Stimulated activated CD8-positive, alpha-beta memory T cell treated with anti-CD3 and anti-CD28 coated beads, Interleukin-4, amount 100 ng/mL, for 4 hours (primary cell): Measurements from ENCODE around the gene RIMBP3C.
"Not testable (repeated sequence)": the region's sequence is repeated elsewhere in the genome, so short reads cannot be mapped to it uniquely, and the experiment has no call there.

Source experiments
- DNase-seq, 2 donors: peaks; one replicate each; pipeline ENCODE4 v3.0.0-alpha.2; 2020; ENCODE audit warnings: low read depth in 2 of 2, low spot score in 1 of 2

The RIMBP3C gene, protein sequence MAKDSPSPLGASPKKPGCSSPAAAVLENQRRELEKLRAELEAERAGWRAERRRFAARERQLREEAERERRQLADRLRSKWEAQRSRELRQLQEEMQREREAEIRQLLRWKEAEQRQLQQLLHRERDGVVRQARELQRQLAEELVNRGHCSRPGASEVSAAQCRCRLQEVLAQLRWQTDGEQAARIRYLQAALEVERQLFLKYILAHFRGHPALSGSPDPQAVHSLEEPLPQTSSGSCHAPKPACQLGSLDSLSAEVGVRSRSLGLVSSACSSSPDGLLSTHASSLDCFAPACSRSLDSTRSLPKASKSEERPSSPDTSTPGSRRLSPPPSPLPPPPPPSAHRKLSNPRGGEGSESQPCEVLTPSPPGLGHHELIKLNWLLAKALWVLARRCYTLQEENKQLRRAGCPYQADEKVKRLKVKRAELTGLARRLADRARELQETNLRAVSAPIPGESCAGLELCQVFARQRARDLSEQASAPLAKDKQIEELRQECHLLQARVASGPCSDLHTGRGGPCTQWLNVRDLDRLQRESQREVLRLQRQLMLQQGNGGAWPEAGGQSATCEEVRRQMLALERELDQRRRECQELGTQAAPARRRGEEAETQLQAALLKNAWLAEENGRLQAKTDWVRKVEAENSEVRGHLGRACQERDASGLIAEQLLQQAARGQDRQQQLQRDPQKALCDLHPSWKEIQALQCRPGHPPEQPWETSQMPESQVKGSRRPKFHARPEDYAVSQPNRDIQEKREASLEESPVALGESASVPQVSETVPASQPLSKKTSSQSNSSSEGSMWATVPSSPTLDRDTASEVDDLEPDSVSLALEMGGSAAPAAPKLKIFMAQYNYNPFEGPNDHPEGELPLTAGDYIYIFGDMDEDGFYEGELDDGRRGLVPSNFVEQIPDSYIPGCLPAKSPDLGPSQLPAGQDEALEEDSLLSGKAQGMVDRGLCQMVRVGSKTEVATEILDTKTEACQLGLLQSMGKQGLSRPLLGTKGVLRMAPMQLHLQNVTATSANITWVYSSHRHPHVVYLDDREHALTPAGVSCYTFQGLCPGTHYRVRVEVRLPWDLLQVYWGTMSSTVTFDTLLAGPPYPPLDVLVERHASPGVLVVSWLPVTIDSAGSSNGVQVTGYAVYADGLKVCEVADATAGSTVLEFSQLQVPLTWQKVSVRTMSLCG (N-terminal part only)

DNA sequence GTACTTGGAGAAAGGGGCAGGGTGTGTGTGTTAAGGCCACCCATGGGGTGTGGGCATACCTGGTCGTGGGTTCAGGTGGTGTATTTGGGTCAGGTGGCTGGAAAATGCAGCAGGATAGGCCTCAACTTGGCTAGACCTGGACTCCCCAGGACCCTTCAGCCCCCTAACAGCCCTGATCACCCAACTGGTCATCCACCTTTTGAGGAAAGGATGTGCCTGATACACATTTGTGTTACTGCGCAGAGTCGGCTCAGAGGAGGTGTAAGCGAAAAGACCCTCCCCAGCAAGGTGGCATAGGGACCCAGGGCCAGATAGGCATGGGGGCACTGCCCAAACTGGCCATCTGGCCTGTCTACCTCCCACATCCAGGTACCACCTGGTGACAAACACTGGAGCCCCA, at the start of gene RIMBP3C:
TSS of gene RIMBP3C (minus strand) at position 101 of the 400 bp plus-strand sequence. CDS start 485 bp downstream, outside the sequence.
- DNase-seq = not testable (repeated sequence)

DNA sequence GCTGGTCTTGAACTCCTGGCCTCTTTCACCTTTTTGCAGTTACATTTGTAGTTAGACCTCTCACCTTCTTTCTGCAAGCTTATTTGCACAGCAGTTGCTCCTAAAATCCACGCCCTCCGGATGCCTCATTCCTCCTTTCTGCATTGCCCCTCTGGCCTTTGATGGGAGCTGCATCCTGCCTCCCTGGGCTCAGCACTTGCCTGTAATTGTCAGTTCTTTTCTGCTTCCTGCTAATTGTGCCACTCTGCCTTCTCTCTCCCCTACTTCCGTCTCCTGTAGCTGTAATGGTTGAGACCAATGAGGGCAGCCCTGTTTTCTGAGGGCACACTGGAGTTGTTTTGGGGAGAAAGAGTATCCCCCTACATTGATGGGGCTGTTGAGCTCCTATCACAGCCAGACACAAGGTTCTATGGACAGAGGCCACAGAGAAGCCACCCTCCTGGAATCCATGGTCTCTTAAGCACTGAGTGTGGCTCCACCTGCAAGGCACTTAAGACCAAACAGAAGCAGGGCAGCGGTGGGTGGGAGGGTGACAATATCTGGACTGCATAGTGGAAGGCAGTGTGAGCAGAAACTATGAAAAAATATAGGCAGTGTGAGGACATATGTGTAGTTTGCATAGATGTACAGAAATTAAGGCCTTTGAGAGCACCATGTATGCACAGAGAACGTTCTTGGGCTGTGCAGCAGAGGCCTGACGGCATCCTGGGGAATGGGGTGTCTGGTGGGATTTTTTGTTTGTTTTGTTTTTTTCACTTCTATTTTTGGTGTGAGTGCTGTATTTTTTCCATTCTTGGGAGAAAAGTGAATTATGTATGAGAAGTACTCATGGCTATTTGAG, 48.0 kb upstream of the RIMBP3C start:
- DNase-seq = no peak

DNA sequence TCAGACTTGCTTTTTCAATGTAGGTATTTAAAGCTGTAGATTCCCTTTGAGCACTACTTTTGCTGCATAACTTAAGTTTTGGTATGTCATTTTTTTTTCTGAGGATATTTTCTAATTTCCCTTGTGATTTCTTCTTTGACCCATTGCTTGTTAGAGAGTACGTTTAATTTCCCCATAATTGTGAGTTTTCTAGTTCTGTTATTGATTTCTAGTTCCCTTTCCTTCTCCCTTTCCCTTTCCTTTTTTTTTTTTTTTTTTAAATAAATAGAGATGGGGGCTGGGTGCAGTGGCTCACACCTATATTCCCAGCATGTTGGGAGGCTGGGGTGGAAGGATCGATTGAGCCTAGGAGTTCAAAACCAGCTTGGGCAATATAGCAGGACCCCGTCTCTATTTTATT, 47.0 kb upstream of the RIMBP3C start:
- no peak for DNase-seq

DNA sequence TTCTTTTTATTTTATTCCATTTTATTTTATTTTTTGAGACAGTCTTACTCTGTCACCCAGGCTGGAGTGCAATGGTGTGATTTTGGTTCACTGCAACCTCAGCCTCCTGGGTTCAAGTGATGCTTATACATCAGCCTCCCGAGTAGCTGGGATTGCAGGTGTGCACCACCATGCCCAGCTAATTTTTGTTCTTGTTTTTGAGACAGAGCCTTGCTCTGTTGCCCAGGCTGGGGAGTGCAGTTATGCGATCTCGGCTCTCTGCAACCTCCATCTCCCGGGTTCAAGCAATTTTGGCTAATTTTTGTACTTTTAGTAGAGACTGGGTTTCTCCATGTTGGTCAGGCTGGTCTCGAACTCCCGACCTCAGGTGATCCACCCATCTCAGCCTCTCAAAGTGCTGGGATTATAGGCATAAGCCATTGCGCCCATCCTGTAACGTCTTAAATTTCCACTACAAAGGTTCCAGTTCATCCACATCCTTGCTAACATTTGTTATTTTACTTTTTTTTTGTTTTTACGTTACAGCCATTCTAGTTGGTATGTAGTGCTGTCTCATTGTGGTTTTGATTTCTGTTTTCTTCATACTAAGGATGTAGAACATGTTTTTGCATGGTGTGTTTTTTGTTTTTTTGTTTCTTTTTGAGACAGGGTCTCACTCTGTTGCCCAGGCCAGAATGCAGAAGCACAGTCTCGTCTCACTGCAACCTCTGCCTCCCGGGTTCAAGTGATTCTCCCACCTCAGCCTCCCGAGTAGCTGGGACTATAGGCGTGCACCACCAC, 45.3 kb upstream of the RIMBP3C start:
- DNase-seq = not testable (repeated sequence)

DNA sequence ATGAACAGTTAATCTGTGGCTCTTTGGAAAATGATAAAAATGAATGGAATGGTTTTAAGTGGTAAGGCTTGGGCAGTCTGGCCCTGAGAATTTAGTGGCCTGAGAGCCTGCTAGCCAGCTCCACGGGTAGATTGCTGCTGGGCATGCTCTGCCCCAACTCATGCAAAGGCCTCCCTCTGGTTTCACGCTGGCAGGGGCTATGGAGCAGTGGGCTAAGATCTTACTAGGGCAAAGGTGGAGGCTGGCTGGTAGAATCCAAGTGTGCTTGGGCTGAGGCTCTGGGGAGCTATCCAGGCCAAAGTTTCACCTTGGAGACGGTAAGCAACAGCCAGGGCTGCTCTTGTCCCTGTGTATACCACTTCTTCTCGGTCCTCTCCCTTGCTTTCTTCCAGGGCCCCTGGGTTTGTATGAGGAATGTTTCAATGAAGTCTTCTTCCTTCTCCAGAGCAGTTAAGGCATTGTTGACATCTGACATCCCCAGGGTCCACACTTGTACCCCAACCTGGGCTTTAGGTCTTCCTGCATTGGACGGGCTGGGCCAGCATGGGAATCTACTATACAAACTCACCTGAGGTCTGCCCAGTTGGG, 43.7 kb upstream of the RIMBP3C start:
- DNase-seq = no peak

DNA sequence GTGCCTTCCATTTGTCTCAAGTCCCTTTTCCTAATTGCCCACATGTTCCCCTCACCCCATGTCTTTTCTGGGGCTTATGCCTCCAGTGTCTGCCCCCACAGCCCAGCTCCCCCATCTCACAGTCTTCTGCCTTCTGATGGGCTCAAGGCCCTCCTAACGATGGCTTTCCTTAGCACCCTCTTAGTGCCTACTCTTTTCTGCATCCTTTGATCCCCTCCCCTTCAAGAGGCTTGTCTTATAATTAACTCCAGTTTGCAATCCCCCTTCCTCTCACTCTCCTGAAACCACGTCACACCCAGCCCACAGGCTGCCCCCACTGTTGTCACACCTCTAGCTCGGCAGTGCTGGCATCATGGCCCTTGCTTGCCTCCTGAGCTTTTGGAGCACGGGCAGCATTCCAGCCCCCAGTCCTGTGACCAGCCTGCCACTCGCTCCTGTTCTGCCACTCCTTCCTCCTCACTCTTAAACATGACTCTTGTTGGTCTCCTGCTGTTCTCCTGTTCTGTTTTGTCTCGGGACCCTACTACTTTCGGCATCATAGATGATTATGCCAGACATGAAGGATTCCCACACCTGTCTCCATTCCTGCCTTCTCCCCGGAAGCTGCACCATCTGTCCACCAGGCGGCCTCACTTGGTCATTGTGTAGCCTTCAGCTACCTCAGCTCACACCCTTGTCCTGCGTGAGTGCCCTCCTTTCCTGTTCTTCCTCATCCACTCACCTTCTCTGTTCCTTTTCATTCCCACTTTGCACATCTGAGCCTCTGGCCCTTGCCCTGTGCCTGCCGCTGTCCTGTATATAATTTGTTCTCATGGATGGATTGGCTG, 42.4 kb upstream of the RIMBP3C start:
- DNase-seq = no peak

DNA sequence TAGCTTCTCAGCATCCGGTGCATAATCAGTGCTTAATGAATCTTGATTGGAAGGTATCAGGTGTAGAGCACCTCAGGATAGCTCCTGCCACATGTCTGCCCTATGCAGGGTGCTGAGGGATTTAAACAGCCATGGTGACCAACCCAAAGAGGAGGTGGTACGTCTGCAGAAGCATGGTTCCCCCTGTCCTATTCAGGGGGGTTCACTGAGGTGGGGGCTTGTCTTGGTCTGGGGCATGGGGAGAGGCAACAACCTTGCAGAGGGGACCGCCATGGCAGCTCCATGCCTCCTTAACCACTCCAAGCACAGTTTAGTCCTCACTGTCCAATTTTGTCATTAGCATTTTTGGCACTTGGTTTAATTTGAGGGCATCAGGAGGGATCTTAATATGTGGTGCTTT, 41.2 kb upstream of the RIMBP3C start:
- DNase-seq = no peak

DNA sequence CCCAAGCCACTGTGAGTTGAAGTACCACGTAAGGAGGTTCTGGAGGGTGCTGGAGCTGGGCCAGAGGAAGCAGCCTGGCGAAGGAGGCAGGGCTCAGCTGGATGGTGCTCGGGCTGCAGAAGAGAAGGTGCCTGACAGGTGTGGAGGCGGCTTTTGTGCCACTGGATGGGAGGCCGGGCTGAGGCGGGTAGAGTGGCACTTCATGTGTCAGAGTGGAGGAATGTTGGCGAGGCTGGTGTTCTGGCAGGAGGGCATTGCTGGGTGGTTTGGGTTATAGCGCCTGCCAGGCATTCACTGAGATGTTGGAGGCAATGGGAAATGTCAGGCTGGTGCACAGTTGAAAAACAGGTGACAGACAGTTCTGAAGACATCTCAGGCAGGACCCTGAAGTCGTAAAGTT, 40.4 kb upstream of the RIMBP3C start:
- no peak for DNase-seq

DNA sequence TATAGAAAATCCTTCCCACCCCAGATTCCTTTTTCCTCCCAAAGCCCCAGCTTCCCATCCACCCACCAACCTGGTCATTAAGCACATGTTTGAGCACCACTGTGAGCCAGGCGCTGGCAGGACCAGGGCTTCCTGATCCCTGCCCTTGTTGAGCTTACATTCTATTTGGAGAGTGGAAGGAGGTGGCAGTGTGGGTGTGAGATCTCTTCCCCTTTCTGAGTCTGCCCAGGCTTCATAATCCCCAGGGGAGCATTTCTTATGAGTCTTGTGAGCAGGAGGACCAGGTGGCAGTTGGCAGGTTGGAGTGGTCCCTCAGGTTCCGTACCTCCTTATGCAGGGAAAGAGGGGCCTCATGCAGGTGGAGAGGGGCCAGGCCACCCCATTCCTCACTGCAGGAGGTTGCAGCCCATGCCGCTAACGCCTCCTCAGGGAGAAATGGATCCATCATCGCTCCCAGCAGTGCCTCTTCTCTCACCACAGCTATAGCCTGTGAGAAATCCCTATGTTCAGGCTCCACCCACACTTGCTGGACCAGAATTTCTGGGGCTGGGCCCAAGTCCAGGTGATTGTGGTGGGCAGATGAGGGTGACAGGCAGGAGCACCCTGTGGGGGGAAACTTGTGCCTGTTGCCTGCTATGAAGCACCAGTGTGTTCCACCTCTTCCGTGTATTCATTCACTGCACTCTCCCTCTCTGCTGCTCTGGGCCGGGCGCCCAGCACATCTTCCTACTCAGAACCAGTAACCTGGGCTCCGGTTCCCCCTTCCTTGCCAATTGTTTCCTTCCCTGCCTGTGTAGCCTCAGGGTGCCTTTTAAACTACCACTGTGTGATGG, 39.8 kb upstream of the RIMBP3C start:
- DNase-seq = no peak

DNA sequence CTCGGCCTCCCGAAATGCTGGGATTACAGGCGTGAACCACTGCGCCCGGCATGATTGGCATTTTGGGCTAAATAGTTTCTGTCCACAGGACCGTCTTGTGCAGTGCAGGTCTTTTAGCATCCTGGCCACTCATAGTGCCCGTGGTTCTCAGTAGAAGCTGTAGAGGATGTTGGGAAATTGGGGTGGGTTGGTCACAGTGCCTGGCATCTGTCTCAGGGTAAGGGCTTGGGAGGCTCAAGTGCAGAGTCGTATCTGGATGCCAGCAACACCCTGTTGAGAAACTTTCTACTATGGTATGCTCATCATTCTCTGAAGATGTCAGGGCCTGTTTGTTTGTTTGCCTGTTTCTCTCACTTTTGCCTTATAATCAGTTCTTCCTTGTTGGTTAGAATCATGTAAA, 38.1 kb upstream of the RIMBP3C start:
- DNase-seq = no peak

DNA sequence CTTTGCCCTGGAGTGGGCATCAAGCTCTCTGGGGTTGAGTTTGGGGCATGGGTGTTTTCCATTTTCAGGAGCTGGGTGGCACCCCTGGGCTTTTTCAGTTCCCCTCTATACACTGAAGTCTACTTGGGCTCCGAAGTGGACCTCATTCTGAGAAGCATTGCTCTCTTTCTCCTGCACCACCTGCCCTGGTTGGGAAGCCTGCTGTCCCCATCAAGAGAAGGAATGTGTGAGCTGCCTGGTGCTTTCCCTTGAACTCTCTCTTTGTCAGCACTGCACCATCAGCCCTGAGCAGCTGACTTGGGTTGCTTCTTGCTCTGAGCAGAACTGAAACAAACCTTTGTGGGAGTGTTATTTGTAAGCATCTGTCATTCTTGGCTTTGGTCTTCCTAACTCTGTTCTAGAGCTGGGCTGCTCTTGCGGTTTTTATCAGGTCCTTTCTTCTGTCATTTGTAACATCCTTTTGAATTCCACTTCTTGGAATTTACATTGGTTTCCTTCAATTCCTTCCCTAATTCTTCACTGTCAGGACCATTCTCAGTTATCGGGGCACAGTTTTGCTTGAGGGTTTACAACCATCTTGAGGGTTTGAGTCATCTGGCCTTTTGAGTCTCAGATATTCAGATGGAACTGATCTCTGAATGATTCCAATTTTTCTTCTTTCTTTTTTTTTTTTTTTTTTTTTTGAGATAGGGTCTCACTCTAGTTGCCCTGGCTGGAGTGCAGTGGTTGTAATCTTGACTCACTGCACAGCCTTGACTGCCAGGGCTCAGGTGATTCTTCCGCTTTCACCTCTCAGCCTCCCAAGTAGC, 36.7 kb upstream of the RIMBP3C start:
- no peak for DNase-seq

DNA sequence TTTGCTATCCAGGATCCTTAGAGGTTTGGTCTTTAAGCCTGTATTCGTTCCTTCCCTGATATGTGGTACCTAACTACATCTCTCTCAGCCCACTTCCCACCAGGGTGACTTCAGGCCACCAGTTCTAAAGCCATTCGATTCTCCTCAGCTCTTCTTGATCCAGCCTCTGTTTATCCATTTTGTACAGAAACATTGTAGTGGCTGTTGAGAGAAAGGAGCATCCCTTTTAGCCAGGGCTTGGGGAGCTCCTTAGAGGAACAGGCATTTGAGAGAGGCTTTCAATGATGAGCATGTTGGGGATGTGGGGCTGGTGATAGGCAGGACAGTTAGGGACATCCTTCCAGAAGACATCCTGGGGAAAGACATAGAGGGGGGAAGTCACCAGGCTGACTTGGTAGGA, 34.1 kb upstream of the RIMBP3C start:
- DNase-seq = no peak

DNA sequence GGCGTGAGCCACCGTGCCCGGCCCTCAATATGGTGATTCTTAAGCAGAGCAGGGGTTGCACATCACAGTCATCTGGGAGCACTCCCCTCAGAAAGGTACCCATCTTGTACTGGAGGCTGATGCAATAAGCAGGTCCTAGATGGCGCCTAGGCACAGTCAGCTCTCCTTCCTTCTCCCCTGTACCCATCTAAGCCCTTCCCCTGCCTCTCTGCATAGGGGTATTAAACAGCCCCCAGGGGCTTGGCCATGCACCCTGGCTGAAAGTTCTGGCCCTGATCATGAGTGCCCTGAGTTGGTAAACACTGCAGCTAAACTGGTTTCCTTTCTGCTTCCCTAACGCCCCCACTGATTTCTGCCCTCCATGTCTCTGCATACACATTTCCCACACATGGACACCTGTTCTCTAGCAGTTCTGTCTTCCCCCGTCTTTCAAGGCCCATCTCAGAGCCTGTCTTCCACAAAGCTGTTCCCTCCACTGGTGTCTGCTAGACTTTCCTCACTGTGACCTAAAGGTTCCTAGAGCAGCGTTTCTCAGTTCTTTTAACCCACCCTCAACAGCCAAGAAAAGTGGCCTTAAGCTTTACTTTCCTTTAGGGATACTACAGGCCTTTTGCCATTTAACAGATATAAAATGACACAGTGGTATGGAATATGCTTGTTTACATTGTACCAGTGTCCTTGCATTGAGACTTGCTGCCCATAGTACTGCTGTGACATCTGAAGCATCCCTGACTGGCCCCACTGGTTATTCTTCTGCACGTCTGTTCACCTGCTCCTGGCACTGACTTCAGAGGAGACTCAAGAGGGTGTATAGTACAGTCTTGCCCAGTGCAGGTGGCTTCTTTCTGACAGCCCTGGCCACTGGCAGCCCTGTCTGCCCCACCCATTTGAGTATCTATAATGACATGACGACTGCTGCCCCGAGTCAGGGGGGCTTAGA, 31.8 kb upstream of the RIMBP3C start:
- DNase-seq = no peak

DNA sequence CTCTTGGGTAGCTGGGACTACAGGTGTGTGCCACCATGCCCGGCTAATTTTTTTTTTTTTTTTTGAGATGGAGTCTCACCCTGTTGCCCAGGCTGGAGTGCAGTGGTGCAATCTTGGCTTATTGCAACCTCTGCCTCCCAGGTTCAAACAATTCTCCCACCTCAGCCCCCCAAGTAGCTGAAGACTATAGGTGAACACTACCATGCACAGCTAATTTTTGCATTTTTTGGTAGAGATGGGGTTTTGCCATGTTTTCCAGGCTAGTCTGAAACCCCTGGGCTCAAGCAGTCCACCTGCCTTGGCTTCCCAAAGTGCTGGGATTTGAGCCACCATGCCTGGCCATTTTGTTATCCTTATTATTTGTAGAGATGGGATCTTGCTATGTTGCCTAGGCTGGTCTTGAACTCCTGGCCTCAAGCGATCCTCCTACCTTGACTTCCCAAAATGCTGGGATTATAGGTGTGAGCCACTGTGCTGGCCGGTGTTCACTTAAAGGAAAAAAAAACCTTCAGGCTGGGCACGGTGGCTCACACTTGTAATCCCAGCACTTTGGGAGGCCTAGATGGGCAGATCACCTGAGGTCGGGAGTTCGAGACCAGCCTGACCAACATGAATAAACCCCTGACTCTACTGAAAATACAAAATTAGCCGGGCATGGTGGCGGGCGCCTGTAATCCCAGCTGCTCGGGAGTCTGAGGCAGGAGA, 29.9 kb upstream of the RIMBP3C start:
- not testable (repeated sequence) for DNase-seq

DNA sequence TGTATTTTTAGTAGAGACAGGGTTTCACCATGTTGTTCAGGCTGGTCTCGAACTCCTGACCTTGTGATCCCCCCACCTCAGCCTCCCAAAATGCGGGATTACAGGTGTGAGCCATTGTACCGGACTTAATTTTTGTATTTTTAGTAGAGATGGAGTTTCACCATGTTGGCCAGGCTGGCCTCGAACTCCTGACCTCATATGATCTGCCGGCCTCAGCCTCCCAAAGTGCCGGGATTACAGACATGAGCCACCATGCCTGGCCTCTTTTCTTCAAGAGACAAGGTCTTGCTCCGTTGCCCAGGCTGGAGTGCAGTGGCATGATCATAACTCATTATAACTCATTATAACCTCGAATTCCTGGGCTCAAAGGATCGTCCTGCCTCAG, 29.4 kb upstream of the RIMBP3C start:
- not testable (repeated sequence) for DNase-seq
